Thoracic aorta (tissue), 2 donors: Measurements from ENCODE around the gene WARS2. TPM values are rescaled to one million over a fixed set of nuclear protein-coding genes. Genes with fewer than 3 reads are reported as not detected.

Experiments
- ATAC-seq: fragments of 150-250 bp; one replicate; pipeline ENCODE4 v1.8.0; 2017; ENCODE audit warnings: low read depth; ENCODE audit not compliant: insufficient number of reproducible peaks, low FRiP score
- DNase-seq: peaks from one replicate; pipeline ENCODE4 v3.0.0-alpha.2; 2020; ENCODE audit warnings: low spot score
- H3K27ac ChIP-seq, 2 donors: fragments of 200-600 bp; sonication (generic); 1 replicate in 1 of 2; 2 replicates in 1 of 2; pipeline ENCODE4 v1.5.1; 2016; ENCODE audit warnings: mild to moderate bottlenecking in 2 of 2, moderate library complexity in 2 of 2
- H3K27me3 ChIP-seq: fragments of 200-600 bp; sonication (generic); replicated peaks from 2 replicates; pipeline ENCODE4 v1.6.0; 2016; ENCODE audit warnings: mild to moderate bottlenecking; ENCODE audit not compliant: insufficient read depth
- H3K36me3 ChIP-seq: fragments of 200-600 bp; sonication (generic); one replicate; pipeline ENCODE4 v1.5.1; 2016
- H3K4me1 ChIP-seq, 2 donors: fragments of 200-600 bp; sonication (generic); 1 replicate in 1 of 2; 2 replicates in 1 of 2; pipeline versions ENCODE4 v1.5.1 to v1.6.0; 2016; ENCODE audit warnings: low read depth in 2 of 2, mild to moderate bottlenecking in 1 of 2; ENCODE audit not compliant: control insufficient read depth in 1 of 2
- H3K4me3 ChIP-seq: fragments of 200-600 bp; sonication (generic); 2 replicates; pipeline ENCODE4 v1.5.1; 2016; ENCODE audit warnings: mild to moderate bottlenecking
- H3K9me3 ChIP-seq: fragments of 200-600 bp; sonication (generic); 2 replicates; pipeline ENCODE4 v1.5.1; 2016
- CTCF ChIP-seq: fragments of 200-600 bp; sonication (generic); IDR thresholded peaks from one replicate; pipeline ENCODE4 v1.5.1; 2019; ENCODE audit warnings: antibody characterized with exemption
- total RNA-seq, 2 donors: library from RNA; depleted of rRNA; stranded (reverse); fragments of >200 nt; gene quantifications; one replicate each; pipeline versions ENCODE4 v1.1.0 to v1.2.3, GENCODE V29; 2016

Gene WARS2
- total RNA-seq, 2 donors from 2014 or later, result 11.1 to 13.8 TPM

GRCh38 chr1:118992237-118992825 lies 148.1 kb downstream of the WARS2 start:
- no peak for DNase-seq
- Histone ChIP-seq H3K9me3 (no peaks in the 10 kb centered on the region), H3K27me3 (peaks cover 22% of the 10 kb centered on the region), H3K4me1 (peaks cover 9 to 17% of the 10 kb centered on the region in 2 donors), H3K27ac (no peak overlapping the region), H3K4me3 (no peak overlapping the region), H3K36me3 (no peaks in the 10 kb centered on the region)
- TF ChIP-seq CTCF, result no peak
- no peak for ATAC-seq

DNA sequence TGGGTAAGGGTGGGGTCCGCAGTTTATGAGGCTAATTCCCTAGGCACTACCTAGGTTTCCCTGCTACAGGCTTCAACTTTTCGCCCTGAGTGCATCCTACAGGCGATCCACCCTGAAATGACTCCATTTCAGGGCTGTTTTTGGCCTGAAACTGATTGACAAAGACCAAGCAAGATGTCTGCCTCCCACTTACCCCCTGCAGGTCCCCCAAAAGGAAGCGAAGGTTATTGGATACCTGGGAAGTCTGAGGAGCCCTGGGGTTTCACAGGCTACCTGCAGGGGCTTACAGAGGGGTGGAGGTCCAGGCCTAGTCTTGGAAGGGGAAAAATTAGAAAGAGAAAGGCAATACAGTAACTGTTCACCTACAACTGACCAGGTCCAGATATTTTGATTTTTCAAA lies 149.0 kb downstream of the WARS2 start:
- Histone ChIP-seq H3K4me3 (no peak overlapping the region), H3K36me3 (no peaks in the 10 kb centered on the region), H3K27ac (no peak overlapping the region), H3K9me3 (no peaks in the 10 kb centered on the region), H3K27me3 (peaks cover 23% of the 10 kb centered on the region), H3K4me1 (peaks cover 13 to 25% of the 10 kb centered on the region in 2 donors)
- TF ChIP-seq CTCF, result no peak
- no peak for ATAC-seq
- DNase-seq, result no peak

GRCh38 chr1:118990513-118991152 lies 149.8 kb downstream of the WARS2 start:
- H3K27ac ChIP-seq, result no peak overlapping the region
- no peaks in the 10 kb centered on the region for H3K9me3 ChIP-seq
- no peak overlapping the region for H3K4me3 ChIP-seq
- no peak for ATAC-seq
- no peaks in the 10 kb centered on the region for H3K36me3 ChIP-seq
- no peak for TF ChIP-seq CTCF
- peaks cover 31% of the 10 kb centered on the region for H3K27me3 ChIP-seq
- DNase-seq, result no peak
- H3K4me1 ChIP-seq, result peaks cover 15 to 25% of the 10 kb centered on the region in 2 donors

DNA sequence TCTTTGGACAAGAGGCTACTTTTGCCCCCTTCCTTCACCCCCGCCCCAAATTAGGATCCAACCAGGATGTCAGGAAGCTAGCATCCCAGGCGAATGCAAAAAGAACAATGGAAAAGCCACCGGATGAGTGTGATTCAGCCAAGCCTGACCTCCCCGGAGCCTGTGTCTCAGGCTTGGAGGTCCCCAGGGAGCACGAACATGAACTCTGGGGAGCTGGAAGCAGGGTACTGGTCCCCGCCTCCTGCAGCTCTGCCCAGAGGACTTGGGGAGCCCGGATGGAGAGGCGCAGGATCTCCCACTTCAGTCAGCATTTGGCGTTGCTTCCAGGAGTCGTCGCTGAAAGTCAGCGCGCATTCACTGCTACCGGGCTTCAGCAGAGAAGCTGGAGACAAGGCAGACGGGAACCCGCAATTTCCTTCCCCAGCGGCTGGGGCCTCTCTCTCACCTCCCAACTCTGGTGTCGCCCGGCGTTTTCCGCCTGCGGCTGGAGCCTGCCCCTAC lies 150.5 kb downstream of the WARS2 start:
- TF ChIP-seq CTCF, result no peak
- DNase-seq, result no peak
- Histone ChIP-seq H3K27me3 (peaks cover 28% of the 10 kb centered on the region), H3K9me3 (no peaks in the 10 kb centered on the region), H3K27ac (no peak overlapping the region), H3K36me3 (no peaks in the 10 kb centered on the region), H3K4me1 (peaks cover 15 to 27% of the 10 kb centered on the region in 2 donors), H3K4me3 (no peak overlapping the region)
- no peak for ATAC-seq

- no peak overlapping the region for H3K4me3 ChIP-seq
- DNase-seq (no peak), ATAC-seq (no peak)
- peaks cover 34% of the 10 kb centered on the region for H3K27me3 ChIP-seq
- H3K27ac ChIP-seq, result no peak overlapping the region
- H3K4me1 ChIP-seq, result peaks cover 15 to 34% of the 10 kb centered on the region in 2 donors
- H3K36me3 ChIP-seq, result no peaks in the 10 kb centered on the region
- no peaks in the 10 kb centered on the region for H3K9me3 ChIP-seq
- TF ChIP-seq CTCF, result no peak
These were observed 151.2 kb downstream of the WARS2 start for GRCh38 chr1:118989006-118989815.
